GM19328 (cell line): ENCODE results near the gene MPDU1.

Experiments
- ATAC-seq: cut with Tn5 transposase; IDR thresholded peaks from one replicate; pipeline ENCODE4 v1.9.1; 2021; ENCODE audit warnings: mild to moderate bottlenecking, moderate library complexity; ENCODE audit not compliant: unreplicated experiment

Gene MPDU1

DNA sequence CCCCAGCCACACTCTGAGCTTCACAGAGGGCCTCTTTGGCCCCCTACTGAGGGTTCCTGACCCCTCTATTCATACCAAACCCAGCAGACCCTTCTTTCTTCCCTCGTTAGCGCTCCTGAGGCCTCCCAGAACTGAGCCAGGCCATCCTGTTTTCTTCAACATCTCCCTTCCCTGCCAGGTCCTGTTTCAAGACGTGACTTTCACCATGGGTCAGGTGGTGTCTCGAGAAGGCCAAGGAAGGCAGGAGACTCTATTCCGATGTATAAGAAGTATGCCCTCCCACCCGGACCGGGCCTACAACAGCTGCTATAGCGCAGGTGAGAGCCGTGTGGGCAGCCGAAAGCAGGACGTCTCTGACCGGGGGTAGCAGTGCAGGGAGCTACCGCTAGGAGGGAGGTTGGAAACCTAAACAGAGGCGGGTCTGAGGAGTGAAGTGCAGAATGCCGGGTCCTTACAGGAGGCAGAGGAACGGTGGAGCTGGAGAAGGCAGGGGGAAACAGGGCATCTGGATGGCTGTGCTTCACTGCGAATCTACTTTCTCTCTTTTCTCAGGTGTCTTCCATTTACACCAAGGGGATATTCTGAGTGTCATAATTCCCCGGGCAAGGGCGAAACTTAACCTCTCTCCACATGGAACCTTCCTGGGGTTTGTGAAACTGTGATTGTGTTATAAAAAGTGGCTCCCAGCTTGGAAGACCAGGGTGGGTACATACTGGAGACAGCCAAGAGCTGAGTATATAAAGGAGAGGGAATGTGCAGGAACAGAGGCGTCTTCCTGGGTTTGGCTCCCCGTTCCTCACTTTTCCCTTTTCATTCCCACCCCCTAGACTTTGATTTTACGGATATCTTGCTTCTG is 23.3 kb upstream of the MPDU1 start:
- ATAC-seq = no peak

DNA sequence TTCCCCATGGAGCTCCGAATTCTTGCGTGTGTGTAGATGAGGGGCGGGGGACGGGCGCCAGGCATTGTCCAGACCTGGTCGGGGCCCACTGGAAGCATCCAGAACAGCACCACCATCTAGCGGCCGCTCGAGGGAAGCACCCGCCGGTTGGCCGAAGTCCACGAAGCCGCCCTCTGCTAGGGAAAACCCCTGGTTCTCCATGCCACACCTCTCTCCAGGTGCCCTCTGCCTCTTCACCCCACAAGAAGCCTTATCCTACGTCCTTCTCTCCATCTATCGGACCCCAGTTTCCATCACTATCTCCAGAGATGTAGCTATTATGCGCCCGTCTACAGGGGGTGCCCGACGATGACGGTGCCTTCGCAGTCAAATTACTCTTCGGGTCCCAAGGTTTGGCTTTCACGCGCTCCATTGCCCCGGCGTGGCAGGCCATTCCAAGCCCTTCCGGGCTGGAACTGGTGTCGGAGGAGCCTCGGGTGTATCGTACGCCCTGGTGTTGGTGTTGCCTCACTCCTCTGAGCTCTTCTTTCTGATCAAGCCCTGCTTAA is 22.6 kb upstream of the MPDU1 start:
- ATAC-seq = no peak

DNA sequence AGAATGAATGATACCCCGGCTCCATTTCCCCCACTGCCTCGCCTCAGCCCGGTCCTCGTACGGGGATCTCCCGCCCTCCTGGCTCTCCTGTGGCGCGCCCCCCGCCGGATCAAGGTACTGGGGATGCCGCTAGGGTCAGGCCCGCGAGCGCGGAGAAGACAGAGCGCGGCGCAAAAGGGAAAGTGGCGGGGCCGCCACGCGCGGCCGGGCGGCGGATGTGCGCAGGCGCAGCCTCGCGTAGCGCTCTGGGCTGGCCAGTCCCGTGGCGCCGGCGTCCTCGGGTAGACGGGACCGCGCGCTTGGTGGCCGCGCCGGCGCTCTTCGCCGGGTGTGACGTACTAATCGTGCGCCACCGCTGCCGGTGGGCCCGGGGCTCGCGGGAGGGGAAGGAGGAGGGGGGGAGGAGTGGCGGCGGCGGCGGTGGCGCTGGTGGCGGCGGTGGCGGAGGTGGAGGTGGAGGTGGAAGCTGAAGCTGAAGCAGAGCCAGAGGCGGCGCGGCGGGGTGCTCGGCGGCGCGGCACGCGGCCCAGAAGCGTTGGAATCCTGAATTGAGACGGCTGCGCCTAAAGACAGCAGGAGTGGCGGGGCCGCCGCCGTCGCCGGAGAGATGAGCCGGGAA is 22.0 kb upstream of the MPDU1 start, which contains the start of gene SENP3:
Gene SENP3, plus strand, starts transcription at position 331 of the 619 bp plus-strand sequence. CDS start 1,158 bp downstream, outside the sequence.
- peak; percentile 70 for ATAC-seq

DNA sequence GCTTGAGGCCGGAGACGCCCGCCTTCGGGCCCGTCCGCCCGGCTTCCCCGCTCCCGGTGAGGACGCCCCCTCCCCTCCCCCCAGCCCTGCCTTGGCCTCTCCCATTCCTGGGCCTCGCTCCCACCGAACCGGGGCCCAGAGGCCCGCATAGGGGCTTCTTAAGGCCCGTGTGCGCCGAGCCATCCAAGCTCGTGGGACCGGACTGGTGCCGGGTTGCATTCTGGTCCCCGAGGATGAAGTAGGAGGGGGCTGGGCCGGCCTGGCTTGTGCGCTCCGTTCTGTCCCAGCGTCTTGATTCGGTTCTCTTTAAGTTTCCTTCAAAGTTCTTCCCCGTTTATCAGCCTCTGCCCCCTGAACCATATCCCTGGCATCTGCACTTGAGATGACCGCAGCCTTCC is 21.4 kb upstream of the MPDU1 start:
- no peak for ATAC-seq

DNA sequence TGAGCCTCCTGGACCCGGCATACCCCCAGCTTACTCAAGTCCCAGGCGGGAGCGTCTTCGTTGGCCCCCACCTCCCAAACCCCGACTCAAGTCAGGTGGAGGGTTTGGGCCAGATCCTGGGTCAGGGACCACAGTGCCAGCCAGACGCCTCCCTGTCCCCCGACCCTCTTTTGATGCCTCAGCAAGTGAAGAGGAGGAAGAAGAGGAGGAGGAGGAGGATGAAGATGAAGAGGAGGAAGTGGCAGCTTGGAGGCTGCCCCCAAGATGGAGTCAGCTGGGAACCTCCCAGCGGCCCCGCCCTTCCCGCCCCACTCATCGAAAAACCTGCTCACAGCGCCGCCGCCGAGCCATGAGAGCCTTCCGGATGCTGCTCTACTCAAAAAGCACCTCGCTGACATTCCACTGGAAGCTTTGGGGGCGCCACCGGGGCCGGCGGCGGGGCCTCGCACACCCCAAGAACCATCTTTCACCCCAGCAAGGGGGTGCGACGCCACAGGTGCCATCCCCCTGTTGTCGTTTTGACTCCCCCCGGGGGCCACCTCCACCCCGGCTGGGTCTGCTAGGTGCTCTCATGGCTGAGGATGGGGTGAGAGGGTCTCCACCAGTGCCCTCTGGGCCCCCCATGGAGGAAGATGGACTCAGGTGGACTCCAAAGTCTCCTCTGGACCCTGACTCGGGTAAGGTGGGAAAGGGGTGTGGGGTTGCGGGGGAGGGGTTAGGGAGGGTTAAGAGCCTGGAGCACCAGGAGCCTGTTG is 20.4 kb upstream of the MPDU1 start:
- no peak for ATAC-seq

DNA sequence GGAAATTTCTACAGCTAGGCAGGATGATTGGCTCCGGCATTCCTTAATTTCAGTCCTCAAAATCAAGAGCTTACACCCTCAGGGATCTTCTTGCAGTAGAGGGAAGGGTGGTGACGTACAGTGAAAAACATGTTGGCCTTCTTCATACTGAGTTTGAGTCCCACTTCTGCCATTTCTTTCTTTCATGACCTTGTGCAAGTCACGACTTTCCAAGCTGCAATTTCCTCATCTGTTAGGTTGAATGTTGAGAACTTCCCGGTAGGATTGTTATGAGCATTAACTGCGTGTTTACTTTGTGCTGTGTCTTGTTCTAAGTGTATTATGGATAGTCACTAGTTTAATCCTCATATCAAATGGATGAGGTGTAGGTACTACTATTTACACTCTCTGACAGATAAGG is 14.1 kb upstream of the MPDU1 start:
- no peak for ATAC-seq

DNA sequence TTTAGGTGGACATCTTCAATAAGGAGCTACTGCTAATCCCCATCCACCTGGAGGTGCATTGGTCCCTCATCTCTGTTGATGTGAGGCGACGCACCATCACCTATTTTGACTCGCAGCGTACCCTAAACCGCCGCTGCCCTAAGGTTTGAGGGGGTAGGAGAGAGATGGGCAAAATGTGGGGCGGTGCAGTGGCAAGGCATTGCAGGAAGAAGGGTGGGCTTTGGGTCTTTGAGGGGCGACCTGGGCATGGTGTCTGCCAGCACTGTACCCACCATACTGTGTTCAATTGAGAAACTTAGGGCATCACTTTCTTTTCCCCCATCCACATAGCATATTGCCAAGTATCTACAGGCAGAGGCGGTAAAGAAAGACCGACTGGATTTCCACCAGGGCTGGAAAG is 13.3 kb upstream of the MPDU1 start:
- ATAC-seq = no peak

DNA sequence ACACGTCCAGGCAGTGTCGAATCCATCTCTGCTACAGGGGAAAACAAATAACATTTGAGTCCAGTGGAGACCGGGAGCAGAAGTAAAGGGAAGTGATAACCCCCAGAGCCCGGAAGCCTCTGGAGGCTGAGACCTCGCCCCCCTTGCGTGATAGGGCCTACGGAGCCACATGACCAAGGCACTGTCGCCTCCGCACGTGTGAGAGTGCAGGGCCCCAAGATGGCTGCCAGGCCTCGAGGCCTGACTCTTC is 11.4 kb upstream of the MPDU1 start:
- ATAC-seq = no peak

DNA sequence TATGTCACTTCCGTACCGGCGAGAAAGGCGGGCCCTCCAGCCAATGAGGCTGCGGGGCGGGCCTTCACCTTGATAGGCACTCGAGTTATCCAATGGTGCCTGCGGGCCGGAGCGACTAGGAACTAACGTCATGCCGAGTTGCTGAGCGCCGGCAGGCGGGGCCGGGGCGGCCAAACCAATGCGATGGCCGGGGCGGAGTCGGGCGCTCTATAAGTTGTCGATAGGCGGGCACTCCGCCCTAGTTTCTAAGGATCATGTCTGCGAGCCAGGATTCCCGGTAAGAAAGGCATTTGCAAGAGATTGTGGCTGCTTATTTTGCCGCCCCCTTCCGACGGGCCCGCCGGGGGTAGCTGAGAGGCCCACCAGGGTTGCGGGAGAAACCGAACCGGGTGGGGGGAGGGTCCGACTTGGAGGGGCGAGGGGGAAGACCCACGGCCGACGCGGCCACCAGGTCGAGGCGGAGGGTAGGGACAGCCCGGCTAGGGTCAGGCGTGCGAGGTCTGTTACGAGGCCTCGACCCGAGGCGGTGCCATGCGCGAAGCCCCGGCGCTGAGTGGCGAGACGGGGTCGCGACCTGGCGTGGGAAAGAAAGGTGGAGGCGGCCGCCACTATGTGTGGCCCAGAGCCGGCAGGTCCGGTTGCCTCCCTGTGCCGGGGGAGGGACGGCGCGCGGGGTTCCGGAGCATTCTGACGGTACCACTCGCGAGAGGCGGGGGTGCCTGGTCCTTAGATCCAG is 10.9 kb upstream of the MPDU1 start:
- ATAC-seq = peak; percentile 89

DNA sequence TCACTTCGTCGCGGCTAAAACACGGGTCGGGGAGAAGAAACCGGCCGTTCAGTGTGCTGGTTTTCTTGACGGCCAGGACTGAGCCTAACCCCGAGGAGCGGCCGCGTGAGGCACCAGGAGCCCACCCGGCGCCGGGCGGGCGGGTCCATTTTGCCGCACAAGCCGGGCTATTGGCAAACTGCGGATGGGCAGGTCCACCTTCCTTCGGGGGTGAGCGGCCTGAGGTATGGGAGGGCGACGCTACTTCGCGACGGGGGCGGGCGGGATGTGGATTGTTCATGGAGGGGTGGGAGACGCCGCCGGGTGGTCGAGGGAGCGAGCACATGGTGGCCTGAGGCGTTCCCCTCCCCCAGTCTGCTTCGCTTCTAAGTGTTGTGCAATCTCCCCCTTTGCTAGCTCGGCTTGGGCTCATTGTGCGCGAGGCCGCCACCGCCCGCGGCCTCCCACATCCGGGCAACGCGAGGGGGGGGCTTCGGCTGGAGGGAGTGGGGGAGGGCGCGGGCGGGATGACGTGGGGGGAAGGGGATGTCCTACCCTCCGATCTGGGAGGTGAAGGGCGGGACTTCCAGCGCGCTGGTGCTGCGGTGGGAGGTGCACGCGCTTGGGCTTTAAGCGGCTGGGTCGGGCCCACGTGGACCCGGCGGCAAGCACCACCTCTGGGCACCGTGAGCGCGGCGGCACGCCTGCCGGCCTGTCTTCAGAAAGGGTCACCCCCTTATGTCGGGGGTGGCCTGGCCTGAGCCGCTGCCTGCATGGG is 10.2 kb upstream of the MPDU1 start:
- no peak for ATAC-seq

DNA sequence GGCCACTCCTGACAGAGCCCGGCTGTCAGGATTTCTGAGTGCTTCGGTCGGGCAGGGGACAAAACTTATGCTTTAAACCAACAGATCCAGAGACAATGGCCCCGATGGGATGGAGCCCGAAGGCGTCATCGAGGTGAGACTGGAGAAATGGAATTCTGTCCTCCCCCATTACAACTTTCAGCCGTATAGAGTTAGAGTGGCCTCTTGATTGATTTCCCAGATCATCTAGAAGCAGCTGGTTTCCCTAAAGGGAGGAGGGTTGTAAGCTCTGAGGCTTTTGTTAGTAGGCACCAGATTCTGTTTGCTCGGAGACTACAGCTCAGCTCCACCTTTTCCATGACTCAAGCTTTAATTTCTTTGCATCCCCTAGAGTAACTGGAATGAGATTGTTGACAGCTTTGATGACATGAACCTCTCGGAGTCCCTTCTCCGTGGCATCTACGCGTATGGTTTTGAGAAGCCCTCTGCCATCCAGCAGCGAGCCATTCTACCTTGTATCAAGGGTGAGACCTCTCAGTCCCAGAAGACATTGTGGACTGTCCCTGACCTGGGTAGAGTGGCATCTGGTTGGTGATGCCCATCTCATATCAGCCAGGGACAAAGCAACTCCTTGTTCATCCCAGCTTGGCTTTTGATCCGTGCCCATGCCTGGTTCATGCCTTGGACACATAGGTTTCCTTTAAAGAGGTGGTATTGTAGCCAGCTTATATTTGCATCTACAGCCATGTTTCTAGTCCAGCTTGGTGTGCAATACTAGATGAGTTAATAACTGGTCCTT is 9.3 kb upstream of the MPDU1 start:
- ATAC-seq = no peak

DNA sequence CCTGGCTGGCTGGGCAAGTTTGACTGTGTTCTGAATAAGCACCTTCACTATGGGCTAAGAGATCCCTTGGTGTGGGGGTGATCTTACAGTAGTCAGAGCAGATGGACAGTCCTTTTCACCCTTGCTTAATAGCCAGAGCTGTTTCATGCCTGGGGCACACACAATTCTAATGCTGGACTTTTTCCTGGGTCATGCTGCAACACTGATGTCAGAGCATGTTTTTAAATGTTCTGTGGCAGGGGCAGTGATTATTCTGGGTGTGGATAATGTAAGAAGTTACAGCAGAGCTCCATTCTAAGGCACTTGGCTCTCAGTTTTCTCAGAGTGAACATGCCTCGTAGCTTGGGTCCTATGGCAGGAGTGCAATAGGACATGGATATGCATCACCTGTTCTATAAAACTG is 8.2 kb upstream of the MPDU1 start:
- ATAC-seq = no peak

DNA sequence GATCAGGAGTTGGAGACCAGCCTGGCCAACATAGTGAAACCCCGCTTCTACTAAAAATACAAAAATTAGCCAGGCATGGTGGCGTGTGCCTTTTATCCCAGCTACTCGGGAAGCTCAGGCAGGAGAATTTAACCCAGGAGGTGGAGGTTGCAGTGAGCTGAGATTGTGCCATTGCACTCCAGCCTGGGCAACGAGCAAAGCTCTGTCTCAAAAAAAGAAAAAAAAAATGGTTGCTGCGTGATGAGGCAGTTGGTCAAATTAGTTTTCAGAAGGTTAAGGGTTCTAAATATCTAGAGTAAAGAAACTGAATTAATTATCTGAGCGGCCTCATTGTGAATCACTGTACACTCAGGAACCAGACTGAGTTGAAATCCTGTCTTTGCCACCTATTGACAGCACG is 7.7 kb upstream of the MPDU1 start:
- no peak for ATAC-seq

DNA sequence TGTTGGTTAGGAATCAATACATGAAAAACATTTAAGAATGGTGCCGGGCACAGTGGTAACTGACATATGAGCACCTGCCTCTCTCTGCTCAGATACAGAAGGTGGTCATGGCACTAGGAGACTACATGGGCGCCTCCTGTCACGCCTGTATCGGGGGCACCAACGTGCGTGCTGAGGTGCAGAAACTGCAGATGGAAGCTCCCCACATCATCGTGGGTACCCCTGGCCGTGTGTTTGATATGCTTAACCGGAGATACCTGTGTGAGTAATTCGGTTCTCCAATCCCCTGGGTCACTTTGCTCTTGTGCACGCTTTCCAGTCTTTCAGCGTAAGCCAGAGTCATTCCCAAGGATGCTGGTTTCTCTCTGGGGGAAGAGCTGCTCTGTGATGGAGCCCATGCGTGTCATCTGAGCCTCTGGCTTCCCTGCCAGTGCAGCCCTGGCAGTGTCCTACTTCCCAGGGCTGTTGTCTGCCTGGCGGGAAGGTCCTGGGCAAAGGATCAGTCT is 7.2 kb upstream of the MPDU1 start:
- no peak for ATAC-seq

DNA sequence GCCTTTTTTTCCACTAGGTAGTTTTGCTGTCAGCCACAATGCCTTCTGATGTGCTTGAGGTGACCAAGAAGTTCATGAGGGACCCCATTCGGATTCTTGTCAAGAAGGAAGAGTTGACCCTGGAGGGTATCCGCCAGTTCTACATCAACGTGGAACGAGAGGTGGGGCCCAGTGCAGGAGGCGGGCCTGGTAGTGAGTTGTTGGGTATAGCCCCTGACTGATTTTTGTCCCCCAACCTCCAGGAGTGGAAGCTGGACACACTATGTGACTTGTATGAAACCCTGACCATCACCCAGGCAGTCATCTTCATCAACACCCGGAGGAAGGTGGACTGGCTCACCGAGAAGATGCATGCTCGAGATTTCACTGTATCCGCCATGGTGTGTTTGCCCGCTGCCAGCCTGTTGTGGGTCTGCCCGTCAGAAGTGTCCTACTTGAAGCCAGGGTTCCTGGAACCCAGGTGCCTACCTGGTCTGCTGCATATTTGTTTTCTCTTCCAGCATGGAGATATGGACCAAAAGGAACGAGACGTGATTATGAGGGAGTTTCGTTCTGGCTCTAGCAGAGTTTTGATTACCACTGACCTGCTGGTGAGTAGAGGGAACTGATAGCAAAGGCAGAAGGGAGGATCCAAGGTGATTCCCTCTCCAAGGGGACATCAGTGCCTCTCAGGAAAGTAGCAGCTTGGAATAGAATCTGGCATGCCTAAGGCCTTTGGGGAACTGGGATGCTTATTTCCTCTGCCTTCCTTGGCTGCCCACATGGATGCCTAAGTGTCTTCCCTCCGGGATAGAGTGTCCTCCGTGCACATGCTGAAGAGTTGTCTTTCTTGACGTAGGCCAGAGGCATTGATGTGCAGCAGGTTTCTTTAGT is 6.1 kb upstream of the MPDU1 start:
- no peak for ATAC-seq

DNA sequence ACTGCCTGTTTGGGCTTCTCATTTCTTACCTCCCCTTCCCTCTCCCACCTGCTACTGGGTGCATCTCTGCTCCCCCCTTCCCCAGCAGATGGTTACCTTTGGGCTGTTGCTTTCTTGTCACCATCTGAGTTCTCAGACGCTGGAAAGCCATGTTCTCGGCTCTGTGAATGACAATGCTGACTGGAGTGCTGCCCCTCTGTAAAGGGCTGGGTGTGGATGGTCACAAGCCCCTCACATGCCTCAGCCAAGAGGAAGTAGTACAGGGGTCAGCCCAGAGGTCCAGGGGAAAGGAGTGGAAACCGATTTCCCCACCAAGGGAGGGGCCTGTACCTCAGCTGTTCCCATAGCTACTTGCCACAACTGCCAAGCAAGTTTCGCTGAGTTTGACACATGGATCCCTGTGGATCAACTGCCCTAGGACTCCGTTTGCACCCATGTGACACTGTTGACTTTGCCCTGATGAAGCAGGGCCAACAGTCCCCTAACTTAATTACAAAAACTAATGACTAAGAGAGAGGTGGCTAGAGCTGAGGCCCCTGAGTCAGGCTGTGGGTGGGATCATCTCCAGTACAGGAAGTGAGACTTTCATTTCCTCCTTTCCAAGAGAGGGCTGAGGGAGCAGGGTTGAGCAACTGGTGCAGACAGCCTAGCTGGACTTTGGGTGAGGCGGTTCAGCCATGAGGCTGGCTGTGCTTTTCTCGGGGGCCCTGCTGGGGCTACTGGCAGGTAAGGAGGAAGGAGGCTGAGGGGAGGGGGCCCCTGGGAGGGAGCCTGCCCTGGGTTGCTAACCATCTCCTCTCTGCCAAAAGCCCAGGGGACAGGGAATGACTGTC is 4.4 kb upstream of the MPDU1 start, which contains the start of gene CD68:
Gene CD68, plus strand, starts transcription at position 638 of the 833 bp plus-strand sequence. Its CDS starts 40 bp downstream, at position 678.
- ATAC-seq = peak; percentile 40

DNA sequence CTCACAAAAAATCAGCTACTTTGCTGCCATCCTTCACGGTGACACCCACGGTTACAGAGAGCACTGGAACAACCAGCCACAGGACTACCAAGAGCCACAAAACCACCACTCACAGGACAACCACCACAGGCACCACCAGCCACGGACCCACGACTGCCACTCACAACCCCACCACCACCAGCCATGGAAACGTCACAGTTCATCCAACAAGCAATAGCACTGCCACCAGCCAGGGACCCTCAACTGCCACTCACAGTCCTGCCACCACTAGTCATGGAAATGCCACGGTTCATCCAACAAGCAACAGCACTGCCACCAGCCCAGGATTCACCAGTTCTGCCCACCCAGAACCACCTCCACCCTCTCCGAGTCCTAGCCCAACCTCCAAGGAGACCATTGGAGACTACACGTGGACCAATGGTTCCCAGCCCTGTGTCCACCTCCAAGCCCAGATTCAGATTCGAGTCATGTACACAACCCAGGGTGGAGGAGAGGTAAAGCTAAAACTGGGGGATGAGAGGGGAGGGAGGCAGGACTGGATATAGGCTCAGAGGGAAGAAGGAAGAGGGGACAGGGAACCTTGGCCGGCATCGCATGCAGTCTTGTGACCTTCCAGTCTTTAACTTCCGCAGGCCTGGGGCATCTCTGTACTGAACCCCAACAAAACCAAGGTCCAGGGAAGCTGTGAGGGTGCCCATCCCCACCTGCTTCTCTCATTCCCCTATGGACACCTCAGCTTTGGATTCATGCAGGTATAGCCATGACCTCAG is 3.6 kb upstream of the MPDU1 start:
- ATAC-seq = peak; percentile 3
